ENCODE data around the gene PCDHA7.

- TF ChIP-seq POLR2A (IDR thresholded peaks at IDR 0.05; ENCODE audit: low read depth, low read length) (no peak), CTCF (conservative IDR thresholded peaks at IDR 0.05; ENCODE audit: low read depth, low read length) (no peak), RCOR1 (IDR thresholded peaks at IDR 0.05; ENCODE audit: insufficient replicate concordance, low read length) (no peak), ELK1 (IDR thresholded peaks at IDR 0.05; ENCODE audit: borderline replicate concordance, low read depth, low read length) (no peak), BHLHE40 (IDR thresholded peaks at IDR 0.05; ENCODE audit: low read depth, low read length) (no peak), MAZ (IDR thresholded peaks at IDR 0.05; ENCODE audit: borderline replicate concordance, low read depth, low read length) (no peak), RAD21 (IDR thresholded peaks at IDR 0.05; ENCODE audit: low read length) (no peak), SMC3 (IDR thresholded peaks at IDR 0.05; ENCODE audit: low read depth, low read length) (no peak), USF2 (IDR thresholded peaks at IDR 0.05; ENCODE audit: low read depth, low read length) (no peak), CEBPB (IDR thresholded peaks at IDR 0.05; ENCODE audit: low read depth, low read length) (no peak), FOS (IDR thresholded peaks at IDR 0.05; ENCODE audit: low read depth, low read length) (no peak), RFX5 (IDR thresholded peaks at IDR 0.05; ENCODE audit: low read depth, low read length) (no peak), MXI1 (IDR thresholded peaks at IDR 0.05; ENCODE audit: borderline replicate concordance, low read depth, low read length) (no peak)
These were observed 48.5 kb downstream of the PCDHA7 start for GRCh38 chr5:140882591-140882899.

All from IMR-90 (cell line).